Tibial nerve (tissue), 3 donors: Measurements from ENCODE around the gene SHISA4.

ENCODE experiments used
- CTCF ChIP-seq, 5 experiments: fragments of 200-600 bp in 3 of 5; fragments of 450-650 bp in 2 of 5; sonication (generic) in 3 of 5; IDR thresholded peaks; one replicate each; pipeline ENCODE4 v1.5.1; 2016 to 2019; ENCODE audit warnings: antibody characterized with exemption in 5 of 5, mild to moderate bottlenecking in 3 of 5, moderate library complexity in 2 of 5
- POLR2A ChIP-seq, 2 donors: fragments of 450-650 bp; IDR thresholded peaks; one replicate each; pipeline ENCODE4 v1.6.1; 2017; ENCODE audit warnings: antibody characterized with exemption in 2 of 2, mild to moderate bottlenecking in 2 of 2, moderate library complexity in 2 of 2

GRCh38 chr1:201850053-201850397, 38.7 kb upstream of the SHISA4 start:
- TF ChIP-seq CTCF (IDR thresholded peaks at IDR 0.05) = no peak
- no peak for TF ChIP-seq POLR2A (IDR thresholded peaks at IDR 0.05)
